LoVo (cell line): ENCODE data around the gene NRIP1.

Experiments used
- DNase-seq: peaks from one replicate; pipeline ENCODE4 v3.0.0-alpha.2; 2016; ENCODE audit warnings: low spot score

Gene NRIP1

GRCh38 chr21:15006594-15007230 lies 58.1 kb downstream of the NRIP1 start:
- DNase-seq: no peak

DNA sequence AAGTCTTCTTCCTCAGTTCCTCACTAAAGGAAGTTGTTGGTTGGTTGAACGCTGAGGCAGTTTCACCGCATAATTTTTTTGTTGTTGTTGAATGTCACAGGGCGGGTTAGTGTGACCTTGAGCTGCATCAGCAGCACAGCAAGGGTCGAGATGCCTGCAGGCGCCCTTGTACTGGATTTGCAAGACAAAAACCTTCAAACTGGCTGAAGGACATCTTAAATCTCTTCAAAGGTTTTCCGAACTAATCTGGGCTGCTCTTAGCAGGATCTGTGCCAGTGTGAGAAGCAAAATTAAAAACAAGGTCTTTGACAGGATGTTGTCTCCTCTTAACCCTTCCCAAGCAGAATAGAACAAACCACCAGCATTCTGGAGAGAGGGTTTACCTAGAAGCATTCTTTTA lies 59.4 kb downstream of the NRIP1 start:
- no peak for DNase-seq

DNA sequence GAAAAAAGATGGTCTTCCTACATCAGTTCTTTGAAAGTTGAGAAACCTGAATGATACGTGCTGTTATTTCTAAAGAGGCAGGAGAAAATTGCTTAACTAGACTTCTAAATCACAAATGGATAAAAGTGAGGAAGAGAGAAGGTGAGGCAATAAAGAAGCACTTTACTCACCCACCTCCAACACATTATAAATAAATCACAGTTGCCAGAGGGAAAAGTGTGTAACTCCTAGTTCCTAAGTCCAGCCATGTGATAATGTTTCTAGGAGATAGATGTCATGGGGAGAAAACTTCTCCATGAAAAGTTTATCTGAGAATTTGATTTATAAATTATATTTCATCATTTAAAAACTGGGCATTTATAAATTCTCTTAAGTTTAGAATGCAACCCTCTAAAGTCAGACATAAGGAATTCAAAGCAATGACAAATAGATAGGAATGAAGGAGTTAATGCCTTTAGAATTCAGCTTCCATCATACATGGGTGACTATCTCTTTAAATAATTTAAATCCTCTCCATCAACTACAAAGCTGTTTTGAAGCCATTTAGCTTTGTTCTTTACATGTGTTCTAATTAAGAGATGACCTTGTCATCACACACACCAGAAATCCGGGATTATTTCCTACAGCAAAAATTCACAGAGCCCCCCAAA lies 60.0 kb downstream of the NRIP1 start:
- DNase-seq: no peak

- DNase-seq: no peak
Observed at GRCh38 chr21:15003463-15004135, 61.2 kb downstream of the NRIP1 start.

- DNase-seq: no peak
Observed at GRCh38 chr21:15001857-15002606, 62.8 kb downstream of the NRIP1 start.

- no peak for DNase-seq
Observed at GRCh38 chr21:15001113-15001512, 63.7 kb downstream of the NRIP1 start.

DNA sequence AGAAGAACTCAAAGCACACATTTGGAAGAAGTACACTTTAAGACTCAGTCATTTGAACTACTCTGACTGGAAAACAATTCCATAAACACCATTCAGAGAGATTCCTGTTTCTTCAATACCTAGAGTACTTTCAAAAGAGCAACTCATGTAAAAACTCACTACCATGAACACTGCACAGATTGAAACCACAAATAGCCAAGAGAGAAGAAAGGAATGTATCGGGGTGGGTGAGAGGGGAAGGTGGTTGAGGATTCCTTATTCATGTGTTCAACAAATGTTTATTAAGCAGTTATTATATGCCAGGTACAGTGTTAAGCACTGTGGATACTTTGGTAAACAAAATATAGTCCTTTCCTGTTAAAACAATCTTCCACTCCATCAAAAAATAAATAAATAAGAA lies 64.7 kb downstream of the NRIP1 start:
- no peak for DNase-seq

DNA sequence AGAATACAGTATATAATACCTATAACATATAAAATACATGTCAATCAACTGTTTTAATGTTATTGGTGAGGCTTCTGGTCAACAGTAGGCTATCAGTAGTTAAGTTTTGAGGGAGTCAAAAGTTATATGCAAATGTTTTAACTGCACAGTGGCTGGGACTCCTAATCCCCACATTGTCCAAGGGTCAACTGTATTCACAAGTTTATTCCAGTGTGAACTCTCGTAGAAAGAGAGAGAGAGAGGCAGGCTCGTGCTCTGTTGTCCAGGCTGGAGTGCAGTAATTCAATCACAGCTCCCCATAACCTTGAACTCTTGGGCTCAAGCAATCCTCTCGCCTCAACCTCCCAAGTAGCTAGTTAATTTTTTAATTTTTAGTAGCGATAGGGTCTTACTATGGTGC lies 66.0 kb downstream of the NRIP1 start:
- no peak for DNase-seq

DNA sequence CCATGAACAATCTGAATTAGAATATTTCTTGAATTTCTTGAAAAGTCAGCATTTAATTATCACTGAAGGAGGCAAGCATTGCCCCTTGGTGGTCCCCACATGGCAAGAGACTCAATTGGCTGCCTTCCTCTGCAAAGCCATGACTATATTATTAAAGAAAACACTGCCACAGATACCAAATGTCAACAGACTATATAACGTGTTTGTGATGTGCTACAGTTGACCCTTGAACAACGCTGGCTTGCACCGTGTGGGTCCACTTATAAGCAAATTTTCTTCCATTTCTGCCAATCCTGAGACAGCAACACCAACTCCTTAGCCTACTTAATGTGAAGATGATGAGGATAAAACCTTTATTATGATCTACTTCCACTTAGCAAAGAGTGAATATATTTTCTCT lies 66.5 kb downstream of the NRIP1 start:
- no peak for DNase-seq

GRCh38 chr21:14995695-14996490 lies 68.9 kb downstream of the NRIP1 start:
- no peak for DNase-seq

- no peak for DNase-seq
Observed at GRCh38 chr21:14995226-14995625, 69.6 kb downstream of the NRIP1 start.

GRCh38 chr21:14993115-14993514 lies 71.7 kb downstream of the NRIP1 start:
- DNase-seq: no peak

DNA sequence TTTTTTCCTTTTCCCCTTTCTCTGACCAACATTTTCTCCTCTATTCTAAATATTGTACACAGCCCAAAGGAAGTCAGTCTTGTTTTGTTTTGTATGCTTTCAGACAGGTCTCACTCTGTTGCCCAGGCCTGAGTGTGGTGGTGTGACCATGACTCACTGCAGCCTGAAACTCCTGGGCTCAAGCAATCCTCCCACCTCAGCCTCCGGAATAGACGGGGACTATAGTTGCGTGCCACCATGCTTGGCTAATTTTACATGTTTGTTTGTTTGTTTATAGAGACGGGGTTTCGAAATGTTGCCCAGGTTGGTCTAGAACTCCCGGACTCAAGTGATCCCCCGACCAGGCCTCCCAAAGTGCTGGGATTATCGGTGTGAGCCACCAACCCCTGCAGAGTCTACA lies 72.8 kb downstream of the NRIP1 start:
- no peak for DNase-seq

DNA sequence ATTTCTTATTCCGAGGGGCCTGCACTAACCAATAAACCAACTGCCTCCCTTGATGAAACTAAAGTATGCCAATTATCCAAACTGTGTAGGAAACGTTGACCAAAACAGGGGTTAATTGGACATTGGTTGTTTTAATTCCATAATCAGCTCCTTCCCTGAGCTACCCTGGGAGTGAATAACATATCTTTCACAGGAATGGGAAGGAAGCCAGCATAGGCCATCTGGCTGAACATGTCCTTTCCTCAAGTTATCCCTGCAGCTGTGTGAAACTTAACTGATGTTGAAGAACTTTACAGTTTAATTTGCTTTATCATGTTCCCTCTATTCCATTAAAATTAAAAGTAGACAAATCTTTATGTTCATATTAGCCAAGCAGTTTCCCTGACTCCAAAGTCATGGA lies 75.4 kb downstream of the NRIP1 start:
- no peak for DNase-seq

GRCh38 chr21:14988760-14989159 lies 76.0 kb downstream of the NRIP1 start:
- no peak for DNase-seq

DNA sequence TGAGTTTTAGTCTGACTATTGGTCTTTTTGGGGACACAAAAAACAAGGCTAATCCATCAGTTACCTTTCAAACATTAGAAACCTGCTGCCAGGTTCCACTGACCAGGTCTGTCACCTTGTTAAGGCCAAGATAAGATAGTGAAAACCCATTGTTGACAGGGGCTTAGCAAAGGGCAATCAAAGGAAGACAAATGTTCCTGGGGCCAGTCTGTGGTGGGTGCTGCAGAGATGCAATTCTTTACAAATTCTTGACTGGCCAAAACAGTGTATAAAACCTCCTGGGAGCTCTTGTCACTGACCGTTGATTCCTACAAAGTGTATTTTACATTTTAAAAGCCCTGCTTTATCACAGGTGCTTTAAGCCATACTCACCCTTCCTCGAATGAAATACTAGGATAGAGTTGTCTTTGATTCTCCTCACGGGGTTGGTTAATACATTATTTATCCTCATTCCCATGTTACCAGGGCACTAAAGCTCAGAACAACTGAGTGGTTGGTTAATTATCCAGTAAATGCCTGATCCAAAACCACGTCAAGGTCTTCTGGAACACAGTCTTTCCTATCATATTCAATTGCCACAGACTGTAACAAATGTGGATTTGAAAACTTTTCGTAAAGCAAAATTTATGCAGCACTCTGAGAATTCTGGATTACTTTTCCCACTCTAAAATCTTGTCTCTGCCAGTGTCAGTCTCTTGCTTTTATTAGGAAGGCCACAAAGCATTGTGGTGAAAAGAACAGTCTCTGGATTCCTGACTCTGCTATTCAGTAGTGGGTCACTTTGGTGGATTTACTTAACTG lies 77.2 kb downstream of the NRIP1 start:
- no peak for DNase-seq

DNA sequence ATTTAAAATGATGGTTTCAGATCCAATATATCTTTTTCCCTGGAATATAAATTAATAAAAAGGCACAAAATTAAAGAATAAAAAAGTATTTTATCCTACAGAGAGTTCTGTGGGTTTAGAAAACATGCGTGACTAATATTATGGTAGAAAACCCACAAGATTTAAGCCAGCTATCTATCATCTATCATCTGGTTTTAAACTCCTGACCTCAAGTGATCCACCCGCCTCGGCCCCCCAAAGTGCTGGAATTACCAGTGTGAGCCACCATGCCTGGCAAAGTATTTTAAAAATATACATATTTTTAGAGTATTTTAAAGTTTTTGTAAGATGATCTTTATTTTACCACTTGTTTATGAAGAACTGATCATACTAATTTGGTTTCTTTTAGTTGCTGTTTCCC lies 79.5 kb downstream of the NRIP1 start:
- DNase-seq: no peak

- DNase-seq: no peak
Observed at GRCh38 chr21:14982336-14982735, 82.5 kb downstream of the NRIP1 start.

DNA sequence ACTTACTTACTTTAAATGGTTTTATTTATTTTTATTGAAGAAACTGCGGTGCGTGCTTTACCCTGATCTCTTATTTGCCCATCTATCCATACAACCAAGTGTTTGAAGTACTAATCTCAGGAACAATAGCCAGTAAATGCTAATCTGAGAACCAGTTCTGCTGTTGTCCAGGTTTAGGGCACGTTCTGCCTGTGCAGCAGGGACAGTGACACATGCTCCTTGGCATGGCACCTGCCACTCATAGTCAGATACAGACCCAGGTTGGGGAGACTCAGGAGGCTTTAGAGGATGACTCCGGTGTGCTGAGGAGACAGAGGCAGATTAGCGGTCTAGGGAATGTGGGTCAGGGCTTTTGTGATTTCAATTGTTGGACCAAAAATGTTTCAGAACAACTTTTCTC lies 83.6 kb downstream of the NRIP1 start:
- DNase-seq: no peak

DNA sequence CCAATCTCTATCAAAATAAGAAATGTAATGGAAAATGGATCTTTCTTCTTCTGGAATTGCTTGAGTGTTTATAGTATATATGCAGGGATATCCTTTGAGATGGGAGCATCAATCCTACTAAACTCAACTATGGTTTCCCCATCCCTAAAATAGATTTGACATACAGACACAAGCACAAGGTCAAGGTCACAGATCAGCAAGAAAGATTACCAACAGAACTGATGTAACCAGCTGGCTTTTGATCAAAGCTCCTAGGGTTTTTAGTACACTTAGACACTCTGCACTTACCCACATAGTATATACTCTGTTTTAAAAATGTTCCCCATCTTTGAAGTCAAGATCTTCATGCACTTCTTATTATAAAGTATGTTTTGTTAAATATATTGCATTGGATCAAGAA lies 85.5 kb downstream of the NRIP1 start:
- DNase-seq: no peak

DNA sequence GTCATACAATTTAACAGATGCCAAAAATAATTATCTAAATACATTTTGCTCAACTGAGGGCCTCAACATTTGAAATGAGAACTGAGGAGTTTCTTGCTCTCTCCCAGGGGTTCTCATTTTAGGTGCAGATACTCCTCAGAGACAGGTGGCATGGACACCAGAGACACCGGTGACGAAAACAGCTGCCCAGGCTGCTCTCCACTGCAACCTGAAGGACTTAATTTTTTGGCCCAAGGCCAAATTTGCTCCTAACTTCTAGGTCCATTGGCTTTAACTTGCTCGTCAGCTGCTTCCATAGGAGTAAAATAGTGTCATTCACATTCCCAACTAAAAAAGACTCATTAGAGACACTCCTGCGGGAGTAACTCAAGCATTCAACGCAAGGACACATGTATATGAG lies 87.0 kb downstream of the NRIP1 start:
- no peak for DNase-seq
